GM21423 (cell line): ENCODE results near the gene C7orf33.
A peak's percentile ranks its signal among the peaks of the same experiment; 100 is the strongest.
"Not testable (repeated sequence)": the region's sequence is repeated elsewhere in the genome, so short reads cannot be mapped to it uniquely, and the experiment has no call there.

Experiments
- ATAC-seq: cut with Tn5 transposase; IDR thresholded peaks from one replicate; pipeline ENCODE4 v1.9.1; 2021; ENCODE audit warnings: mild to moderate bottlenecking, moderate library complexity; ENCODE audit not compliant: unreplicated experiment

The C7orf33 gene

DNA sequence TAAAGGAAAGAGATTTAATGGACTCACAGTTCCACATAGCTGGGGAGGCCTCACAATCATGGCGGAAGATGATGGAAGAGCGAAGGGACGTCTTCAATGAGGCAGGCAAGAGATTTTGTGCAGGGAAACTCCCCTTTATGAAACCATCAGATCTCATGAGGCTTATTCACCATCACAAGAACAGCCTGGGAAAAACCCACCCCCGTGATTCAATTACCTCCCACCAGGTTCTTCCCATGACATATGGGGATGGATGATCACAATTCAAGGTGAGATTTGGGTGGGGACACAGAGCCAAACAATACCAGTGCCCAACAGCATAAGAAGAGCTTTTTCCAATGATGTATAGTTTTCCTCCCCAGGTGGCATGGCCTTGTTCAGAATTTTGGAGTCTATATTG, 11.2 kb upstream of the C7orf33 start:
- ATAC-seq = no peak

DNA sequence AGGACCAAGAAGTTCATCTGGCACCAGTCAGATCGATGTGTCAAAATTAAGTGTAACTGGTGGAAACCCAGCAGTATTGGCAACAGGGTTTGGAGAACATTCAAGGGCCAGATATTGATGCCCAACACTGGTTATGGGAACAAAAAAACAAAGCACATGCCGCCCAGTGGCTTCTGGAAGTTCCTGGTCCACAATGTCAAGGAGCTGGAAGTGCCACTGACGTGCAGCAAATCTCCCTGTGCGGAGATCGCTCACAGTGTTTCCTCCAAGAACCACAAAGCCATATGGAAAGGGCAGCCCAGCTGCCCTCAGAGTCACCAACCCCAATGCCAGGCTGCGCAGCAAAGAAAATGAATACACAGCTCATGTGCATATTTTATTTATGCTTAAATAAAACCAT, 10.1 kb upstream of the C7orf33 start:
- ATAC-seq = no peak

DNA sequence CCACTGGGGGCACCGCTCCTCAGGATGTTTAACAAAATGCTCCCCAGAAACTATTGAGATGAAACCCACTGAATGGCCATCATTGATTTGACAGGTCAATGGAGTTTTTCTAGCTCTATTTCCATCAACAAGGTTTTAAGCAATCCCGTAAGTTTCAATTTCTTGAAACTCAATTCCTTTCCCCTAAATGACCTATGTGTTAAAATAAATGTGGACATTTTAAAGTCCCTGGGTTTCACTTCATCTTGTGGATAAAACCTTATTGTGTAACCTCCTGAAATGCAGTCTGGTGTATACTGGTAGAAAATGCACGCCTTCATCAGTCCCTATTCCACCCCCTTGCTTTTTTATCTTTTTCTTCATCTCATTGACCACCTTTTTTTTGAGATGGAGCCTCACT, 8.9 kb upstream of the C7orf33 start:
- ATAC-seq = no peak

DNA sequence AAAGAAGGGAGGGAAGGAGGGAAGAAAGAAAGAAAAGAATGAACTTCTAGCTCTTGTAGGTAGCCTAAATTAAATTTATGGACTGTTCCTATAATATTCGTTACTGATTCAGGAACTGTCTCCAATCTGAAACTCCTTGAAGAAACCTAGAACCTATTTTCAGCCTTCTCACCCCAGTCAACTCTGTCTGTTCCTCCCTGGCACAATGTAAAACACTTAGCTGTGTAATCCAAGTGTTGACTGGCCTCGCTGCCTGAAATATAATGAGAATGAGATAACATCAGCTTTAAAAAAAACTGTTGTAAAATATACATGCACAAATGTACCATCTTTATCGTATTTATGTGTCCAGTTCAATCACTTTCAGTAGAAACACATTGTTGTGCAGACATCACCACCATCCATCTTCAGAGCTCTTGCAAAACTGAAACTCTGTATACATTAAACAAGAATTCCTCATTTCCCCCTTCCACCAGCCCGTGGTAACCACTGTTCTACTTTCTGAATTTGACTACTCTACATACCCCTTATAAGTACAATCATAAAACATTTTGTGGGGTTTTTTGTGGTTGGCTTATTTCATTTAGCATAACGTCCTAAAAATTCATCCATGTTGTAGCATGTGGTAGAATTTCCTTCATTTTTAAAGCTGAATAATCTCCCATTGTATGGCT, 6.3 kb upstream of the C7orf33 start:
- peak; percentile 96 for ATAC-seq

DNA sequence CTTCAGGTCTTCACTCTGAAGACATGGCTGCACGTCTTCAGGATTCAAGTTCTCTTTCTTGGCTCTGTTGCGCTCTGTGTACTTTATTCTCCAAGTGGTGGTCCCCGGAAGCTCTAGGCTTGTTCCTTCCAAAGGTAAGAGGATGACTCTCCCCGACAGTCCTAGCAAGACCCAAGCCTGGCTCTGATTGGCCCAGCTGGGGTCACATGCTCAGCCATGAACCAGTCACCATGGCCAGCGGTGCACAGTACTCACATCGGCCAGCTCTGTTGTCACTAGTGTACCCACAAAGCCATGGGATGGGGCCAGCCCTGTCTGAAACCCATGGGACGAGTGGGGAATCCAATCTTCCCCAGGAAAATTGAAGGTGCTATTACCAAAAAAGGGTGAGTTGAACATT, 5.2 kb upstream of the C7orf33 start:
- no peak for ATAC-seq

DNA sequence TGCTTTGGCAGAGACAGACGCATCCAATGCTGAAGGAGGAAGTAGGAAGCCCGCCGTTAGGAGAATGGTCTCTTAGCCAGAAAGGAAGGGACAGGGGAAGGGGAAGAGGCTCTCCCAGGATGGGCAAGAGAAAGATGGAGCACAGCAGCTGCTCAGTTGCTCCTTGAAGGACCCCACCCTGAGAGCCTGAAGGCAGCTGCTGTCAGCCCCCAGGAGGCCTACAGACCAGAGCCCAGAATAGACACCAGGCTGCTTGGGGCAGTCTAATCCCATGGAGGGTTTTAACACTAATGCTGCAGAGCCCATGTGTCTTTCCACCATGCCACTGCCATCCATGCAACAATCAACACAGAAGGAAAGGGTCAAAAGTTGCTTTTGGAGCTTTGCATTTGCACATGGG, 3.5 kb upstream of the C7orf33 start:
- no peak for ATAC-seq

DNA sequence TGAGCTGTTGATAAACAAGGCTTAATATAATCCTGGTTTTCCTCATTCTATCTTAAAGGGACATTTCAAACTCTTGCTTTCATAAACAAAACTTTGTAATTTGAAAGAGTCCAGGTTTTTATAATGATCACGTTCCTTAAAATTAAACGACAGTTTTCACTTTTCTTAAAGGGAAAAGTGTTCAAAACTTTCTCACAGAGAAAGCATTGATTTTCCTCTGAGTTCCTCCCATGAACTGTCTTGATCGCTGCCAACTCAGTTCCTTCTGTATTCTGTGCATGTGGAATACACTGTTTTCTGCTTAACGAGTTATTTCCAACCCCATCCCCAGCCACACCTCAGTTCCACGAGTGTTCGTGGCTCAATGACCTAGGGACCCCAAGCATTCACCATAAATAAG, 2.4 kb upstream of the C7orf33 start:
- ATAC-seq = no peak

DNA sequence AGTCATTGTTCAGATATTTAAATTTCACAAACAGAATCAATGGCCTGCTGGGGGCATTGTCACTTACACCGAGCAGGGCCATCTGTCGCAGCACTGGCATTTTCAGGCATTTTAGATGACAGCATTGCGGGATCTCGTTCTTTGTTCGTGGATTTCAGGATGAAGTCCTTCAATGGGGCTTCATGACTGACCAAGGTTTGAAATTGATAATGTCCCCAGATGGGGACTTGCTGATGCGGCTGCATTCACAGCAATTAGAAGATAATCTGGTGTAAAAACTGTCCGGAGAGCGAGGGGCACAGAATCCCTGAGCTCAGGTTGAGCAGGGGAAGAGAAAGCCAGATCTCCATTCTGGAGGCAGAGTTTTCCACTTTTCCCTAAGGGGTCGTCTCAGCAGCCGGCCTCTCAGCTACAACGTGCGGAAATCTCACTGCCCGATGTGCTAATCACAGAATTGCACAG, 1.9 kb upstream of the C7orf33 start:
- no peak for ATAC-seq

DNA sequence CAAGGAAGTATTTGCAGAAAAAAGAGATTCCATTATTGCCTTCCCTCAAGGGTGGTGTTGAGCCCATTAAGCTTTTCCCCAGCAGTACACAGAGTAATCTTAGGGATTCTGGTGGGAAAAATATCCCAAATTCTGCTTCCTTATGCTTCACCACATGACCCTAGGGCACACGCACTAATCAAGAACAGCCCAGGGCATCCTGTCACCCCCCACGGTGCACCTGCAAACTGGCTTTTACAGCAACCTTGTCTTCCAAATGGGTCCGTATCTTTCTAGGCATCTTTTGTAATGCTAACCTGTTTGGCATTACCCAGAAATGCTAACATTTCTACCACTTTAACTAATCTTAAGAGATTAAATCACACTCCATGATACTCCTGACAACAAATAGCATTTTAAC, 926 bp upstream of the C7orf33 start:
- no peak for ATAC-seq

DNA sequence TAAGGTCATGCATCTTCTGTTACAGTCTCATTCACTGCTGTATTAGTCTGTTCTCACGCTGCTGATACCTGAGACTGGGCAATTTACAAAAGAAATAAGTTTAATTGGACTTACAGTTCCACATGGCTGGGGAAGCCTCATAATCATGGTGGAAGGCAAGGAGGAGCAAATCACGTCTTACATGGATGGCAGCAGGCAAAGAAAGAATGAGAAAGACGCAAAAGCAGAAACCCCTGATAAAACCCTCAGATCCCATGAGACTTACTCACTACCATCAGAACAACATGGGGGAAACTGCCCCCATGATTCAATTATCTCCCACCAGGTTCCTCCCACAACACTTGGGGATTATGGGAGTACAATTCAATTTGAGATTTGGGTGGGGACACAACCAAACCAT, 5.8 kb downstream of the C7orf33 start:
- ATAC-seq = not testable (repeated sequence)

DNA sequence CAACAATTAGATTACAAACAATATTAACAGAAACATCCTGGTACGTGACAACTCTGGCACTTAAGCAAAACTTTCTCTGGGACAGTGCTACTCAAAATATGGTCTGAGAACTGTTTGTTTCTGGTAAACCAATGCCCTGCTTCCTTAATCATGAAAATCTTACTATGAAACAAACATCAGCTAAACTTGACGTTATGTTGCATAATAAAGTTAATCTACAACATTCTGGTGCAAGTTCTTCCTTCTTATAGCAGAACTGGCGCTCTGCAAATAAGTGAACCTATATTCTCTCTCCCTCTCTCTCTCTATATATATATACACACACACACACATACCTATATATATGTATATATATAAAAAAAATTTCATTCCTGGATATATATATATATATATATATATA, 7.8 kb downstream of the C7orf33 start:
- ATAC-seq = no peak

DNA sequence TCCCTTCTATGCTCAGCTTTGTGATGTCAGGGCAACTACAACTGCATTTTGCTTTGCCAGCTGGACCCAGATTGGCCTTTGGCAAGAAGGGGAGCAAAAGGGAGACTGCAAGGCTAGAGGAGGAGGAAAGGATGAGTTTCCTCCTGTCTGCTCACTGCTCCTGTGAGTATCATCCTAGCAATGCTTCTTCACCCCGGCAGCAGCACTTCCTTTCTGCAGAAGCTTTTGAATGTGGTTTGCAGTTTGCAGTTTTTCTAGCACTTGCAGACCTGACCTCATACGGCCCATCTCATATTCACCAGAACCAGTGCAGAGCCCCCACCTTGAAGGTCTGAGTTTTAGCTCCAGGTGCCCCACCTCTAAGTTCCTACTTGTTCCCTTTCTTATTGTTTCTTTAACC, 14.8 kb downstream of the C7orf33 start:
- ATAC-seq = no peak

DNA sequence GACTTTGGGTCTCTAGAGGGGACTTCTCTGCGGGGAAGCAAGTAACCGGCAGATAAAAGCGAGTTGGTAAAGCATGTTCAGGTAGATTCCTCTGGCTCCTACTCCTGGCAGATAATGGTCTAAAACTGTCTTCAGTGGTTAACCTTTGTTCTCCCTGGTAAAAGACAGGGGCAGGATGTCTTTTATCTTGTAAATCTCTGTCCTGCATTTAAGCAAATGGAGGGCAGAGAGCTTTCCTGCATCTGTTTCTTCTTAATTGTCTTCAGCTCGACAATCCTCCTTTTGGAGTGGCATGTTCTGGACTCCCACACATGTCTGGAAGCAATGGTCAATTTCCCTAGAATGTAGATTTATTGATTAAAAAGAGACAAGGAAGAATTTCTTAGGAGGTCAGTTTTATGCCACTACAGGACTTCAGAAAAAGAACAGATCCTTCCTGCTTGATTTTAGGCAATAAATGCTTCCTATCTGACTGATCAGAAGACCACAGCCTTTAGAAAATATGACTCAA, 16.6 kb downstream of the C7orf33 start:
- ATAC-seq = no peak

DNA sequence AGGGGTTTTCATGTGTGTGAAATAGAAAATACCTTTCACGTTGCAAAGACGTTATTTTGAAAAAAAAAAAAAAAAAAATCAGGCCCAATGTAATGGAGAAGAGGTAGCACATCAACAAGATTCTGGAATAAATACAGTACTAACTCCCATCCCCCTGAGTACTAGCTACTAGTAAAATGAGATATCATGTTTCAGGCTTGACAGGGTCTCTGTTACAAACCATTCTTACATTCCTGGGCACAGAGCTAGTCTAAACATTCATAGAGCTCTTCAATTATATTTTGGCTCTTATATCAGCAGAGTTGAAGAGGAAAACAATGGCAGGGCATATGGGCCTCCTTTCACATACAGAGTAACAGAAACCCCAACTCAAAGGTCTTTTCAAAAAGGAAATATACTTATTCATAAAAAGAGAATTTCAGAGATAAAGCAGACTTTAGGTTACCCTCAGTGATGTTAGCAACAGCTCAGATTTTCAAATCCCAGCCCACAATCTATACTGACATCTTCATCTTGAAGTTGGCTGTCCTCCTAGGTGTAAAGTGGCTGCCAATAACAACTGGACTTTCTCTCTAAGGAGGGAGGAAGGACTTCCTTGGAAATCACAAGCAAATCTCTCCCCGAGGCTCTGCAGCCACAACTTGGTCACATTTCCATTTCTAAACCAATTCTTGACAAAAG, 18.6 kb downstream of the C7orf33 start:
- no peak for ATAC-seq

DNA sequence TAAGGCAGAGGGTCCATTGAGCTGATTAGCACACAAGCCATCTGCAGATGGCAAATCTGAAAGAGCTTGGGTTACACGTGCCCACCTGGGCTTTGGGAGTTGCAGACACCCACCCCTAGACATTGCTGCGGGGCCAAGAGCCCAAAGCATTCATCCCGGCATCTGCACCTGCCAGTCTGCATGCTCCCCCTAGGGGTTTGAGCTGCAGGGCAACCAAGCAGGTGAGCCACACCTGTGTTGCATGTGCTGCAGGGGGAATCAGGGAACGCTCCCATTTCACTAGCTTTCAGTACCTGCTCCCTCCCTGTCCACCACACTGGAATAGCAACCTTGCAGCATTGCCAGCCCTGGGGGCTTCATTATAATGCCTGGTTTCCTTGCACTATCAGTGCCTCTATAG, 21.1 kb downstream of the C7orf33 start:
- no peak for ATAC-seq

DNA sequence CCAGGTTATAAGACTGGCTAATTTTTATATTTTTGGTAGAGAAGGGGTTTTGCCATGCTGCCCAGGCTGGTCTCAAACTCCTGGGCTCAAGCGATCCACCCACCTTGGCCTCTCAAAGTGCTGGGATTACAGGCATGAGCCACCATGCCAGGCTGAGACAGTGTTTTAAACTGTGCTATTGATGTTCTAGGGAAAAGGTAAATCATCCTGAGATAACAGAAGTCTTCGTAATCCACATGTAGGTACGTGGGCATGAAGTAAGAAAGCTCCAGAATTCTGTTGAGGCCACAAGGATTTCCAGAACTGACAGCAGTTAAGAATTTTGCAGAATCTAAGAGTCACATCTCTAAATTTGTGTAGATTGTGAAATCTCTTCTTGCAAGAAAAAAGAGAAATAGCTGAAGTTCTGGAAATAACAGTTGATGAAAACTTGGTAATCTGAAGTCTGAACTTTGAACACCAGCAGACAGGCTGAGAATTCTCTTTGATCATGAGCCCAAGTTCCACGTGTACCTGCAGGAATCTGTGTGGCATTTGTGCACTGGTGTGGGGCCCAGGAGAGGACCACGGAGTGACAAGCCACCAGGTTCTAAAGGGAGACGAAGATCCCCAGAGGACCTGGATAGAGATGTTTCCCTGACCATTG, 24.6 kb downstream of the C7orf33 start:
- no peak for ATAC-seq

DNA sequence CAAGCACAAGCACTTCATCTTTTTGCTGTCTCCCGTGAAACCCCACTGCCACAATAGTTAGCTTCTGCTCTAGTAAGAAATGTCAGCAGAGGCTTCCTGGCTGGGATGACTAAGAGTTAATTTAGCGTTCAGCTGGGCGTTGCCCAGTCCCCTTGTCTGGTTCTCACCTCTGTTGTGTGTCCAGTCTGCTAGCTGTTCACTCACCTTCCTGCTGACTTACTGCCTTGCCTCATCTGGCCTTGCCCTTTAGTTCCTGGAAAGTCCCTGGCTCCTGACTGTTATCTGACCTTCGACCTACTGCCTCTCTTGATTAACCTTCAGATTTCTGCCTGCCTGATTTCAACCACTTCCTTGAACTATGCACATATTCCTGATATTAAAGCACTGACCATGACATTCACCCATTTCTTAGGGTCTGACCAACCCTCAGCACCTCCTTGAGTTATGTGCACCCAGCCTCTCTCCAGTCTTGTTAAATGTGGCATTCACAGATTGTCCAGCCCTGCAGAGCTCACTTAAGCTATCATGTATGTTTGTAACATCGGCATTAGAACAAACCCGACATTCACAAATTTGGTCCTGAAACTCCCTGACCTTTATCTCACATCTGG, 30.3 kb downstream of the C7orf33 start:
- ATAC-seq = no peak

DNA sequence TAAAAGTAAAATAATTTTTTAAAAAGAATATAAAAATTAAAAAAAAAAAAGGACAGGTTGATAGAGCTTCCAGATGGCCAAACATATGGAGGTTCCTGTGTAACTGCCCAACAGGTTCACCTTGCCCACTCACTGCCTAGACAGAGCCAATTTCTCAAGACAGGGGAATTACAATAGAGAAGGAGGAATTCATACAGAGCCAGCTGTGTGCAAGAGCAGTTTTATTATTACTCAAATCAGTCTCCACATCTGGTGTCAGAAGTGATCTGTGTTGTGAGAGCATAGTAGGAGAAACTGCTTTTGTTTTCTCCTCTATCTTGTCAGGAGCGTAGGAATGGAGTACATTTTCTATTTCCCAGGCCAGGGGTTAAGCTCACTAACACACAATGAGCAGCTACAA, 31.0 kb downstream of the C7orf33 start:
- ATAC-seq = no peak

DNA sequence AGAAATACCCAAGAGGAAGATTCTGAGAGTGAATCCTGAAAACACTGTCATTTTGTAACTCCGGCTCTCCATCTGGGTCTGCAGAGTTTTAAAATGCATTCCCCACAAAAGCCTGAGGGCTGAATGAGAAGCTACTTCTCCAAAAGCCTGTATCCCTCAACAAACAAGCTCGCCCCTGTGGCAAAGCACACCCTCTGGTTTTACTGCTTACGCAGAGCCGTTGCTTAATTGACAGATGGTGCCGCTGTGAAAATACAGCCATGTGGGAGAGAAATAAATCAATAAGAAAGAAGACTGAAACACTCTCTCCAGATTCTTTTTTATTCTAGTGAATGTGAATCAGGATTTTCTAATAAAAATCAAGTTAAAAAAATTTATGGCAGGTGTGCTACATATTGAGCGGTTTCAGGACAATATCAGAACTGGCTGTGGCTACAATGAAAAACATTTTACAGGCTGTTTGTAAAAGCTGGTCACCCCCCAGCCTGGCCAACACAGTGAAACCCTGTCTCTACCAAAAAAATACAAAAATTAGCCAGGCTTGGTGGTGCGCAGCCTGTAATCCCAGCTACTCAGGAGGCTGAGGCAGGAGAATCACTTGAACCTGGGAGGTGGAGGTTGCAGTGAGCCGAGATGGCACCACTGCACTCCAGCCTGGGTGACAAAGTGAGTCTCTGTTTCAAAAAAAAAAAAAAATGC, 32.5 kb downstream of the C7orf33 start:
- no peak for ATAC-seq

DNA sequence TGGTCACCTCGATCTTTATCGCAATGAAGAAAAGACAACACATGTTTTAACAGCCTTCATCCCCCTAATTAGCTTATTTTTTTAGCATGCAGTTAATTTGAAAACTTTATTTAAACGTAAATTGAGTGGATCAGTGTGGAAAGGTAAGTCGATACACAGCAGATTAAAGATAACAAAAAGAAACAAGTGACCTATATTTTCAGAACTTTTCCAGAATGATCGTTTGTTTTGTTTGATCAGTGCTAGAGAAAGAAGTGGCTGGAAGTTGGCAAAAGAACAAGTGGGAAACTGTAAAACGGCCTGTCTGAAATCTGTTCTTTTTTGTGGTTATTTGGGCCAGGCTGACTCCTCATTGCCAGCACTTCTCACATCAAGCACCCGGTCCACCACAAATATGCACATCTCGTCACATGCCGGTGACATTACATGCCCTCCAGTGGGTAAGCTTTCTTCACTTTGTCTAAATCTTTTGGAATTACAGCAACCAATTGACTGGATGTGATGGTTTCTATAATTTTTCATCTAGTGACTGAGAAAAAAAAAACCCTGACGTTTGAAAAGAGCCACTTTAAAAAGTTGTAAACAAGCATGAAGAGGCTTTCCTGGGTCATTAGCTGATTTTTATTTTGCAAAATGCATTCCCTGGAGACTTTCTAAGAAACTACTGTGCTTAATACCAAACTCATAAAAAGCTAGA, 33.2 kb downstream of the C7orf33 start:
- no peak for ATAC-seq
